Thymus (tissue), 14 donors: ENCODE measurements around the gene NADK. TPM values are rescaled to one million over a fixed set of nuclear protein-coding genes. Genes with fewer than 3 reads are reported as not detected.

Experiments
- DNase-seq, 9 donors: peaks; one replicate each; pipeline ENCODE4 v3.0.0-alpha.2; 2013; ENCODE audit warnings: low spot score in 9 of 9, low read depth in 6 of 9, missing footprints in 1 of 9
- H3K27ac ChIP-seq, 2 donors: one replicate each; pipeline ENCODE4 v1.5.1; 2013; ENCODE audit warnings: control low read depth in 1 of 2, low read depth in 1 of 2, low read length in 1 of 2, mild to moderate bottlenecking in 1 of 2, moderate library complexity in 1 of 2
- H3K27me3 ChIP-seq, 2 donors: one replicate each; pipeline ENCODE4 v1.5.1; 2013; ENCODE audit warnings: low read length in 1 of 2; ENCODE audit not compliant: control insufficient read depth in 2 of 2, insufficient read depth in 1 of 2
- H3K36me3 ChIP-seq, 2 donors: one replicate each; pipeline ENCODE4 v1.5.1; 2013; ENCODE audit warnings: low read length in 1 of 2, mild to moderate bottlenecking in 1 of 2, moderate library complexity in 1 of 2; ENCODE audit not compliant: control insufficient read depth in 2 of 2, insufficient read depth in 2 of 2
- H3K4me1 ChIP-seq, 2 donors: one replicate each; pipeline ENCODE4 v1.5.1; 2013; ENCODE audit warnings: low read length in 2 of 2; ENCODE audit not compliant: control insufficient read depth in 2 of 2, insufficient read depth in 2 of 2
- H3K4me3 ChIP-seq, 2 donors: one replicate each; pipeline ENCODE4 v1.5.1; 2013; ENCODE audit warnings: low read length in 2 of 2, control low read depth in 1 of 2, mild to moderate bottlenecking in 1 of 2
- H3K9me3 ChIP-seq, 2 donors: one replicate each; pipeline ENCODE4 v1.5.1; 2013; ENCODE audit warnings: low read length in 1 of 2, mild to moderate bottlenecking in 1 of 2; ENCODE audit not compliant: control insufficient read depth in 2 of 2, insufficient read depth in 1 of 2
- WGBS: extraction: QIAGEN DNeasy Blood & Tissue Kit; methylation state at CpG from one replicate; pipeline ENCODE4 v1.1.7; 2013; 5-methylcytosine and 5-hydroxymethylcytosine counted together
- long read RNA-seq, 10 donors: transcript quantifications; one replicate each; lab custom pipeline, GENCODE V29; 2026
- polyA plus RNA-seq: library from polyadenylated mRNA; stranded (reverse); fragments of 200-250 nt; gene quantifications from one replicate; pipeline ENCODE4 v1.2.3, GENCODE V29; 2013
- total RNA-seq: library from RNA; stranded (reverse); fragments of 120-200 nt; gene quantifications from one replicate; pipeline ENCODE4 v1.2.4, GENCODE V29; 2013
- donor health status: healthy.

NADK gene, protein sequence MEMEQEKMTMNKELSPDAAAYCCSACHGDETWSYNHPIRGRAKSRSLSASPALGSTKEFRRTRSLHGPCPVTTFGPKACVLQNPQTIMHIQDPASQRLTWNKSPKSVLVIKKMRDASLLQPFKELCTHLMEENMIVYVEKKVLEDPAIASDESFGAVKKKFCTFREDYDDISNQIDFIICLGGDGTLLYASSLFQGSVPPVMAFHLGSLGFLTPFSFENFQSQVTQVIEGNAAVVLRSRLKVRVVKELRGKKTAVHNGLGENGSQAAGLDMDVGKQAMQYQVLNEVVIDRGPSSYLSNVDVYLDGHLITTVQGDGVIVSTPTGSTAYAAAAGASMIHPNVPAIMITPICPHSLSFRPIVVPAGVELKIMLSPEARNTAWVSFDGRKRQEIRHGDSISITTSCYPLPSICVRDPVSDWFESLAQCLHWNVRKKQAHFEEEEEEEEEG
- total RNA-seq (25.0 TPM), polyA plus RNA-seq (60.0 TPM)
- long read RNA-seq, donor 1, partial matches to known transcripts, result 0 of 1 reads
- long read RNA-seq, donor 1, other reads (novel, unspliced or antisense), result 0 of 1 reads
- long read RNA-seq, donor 2, transcript NADK-201 (12 exons, 3,235 nt), result major isoform, 12 of 16 reads
- long read RNA-seq, donor 2, partial matches to known transcripts, result 0 of 16 reads
- long read RNA-seq, donor 2, other reads (novel, unspliced or antisense), result 0 of 16 reads
- long read RNA-seq, donor 3, transcript NADK-201 (12 exons, 3,235 nt), result major isoform, 10 of 13 reads
- long read RNA-seq, donor 3, partial matches to known transcripts, result 0 of 13 reads
- long read RNA-seq, donor 3, other reads (novel, unspliced or antisense), result 0 of 13 reads
- long read RNA-seq, donor 4, transcript NADK-201 (12 exons, 3,235 nt), result major isoform, 6 of 6 reads
- long read RNA-seq, donor 4, partial matches to known transcripts, result 0 of 6 reads
- long read RNA-seq, donor 4, other reads (novel, unspliced or antisense), result 0 of 6 reads
- long read RNA-seq, donor 5, transcript NADK-201 (12 exons, 3,235 nt), result major isoform, 7 of 11 reads
- long read RNA-seq, donor 5, partial matches to known transcripts, result 0 of 11 reads
- long read RNA-seq, donor 5, other reads (novel, unspliced or antisense), result 0 of 11 reads
- long read RNA-seq, donor 6, partial matches to known transcripts, result 0 of 4 reads
- long read RNA-seq, donor 6, other reads (novel, unspliced or antisense), result 0 of 4 reads
- long read RNA-seq, donor 7, partial matches to known transcripts, result 0 of 2 reads
- long read RNA-seq, donor 7, other reads (novel, unspliced or antisense), result 0 of 2 reads
- long read RNA-seq, donor 8, partial matches to known transcripts, result 0 of 5 reads
- long read RNA-seq, donor 8, other reads (novel, unspliced or antisense), result 0 of 5 reads
- long read RNA-seq, donor 9, partial matches to known transcripts, result 0 of 4 reads
- long read RNA-seq, donor 9, other reads (novel, unspliced or antisense), result 0 of 4 reads
- long read RNA-seq, donor 10, transcript NADK-201 (12 exons, 3,235 nt), result major isoform, 7 of 8 reads
- long read RNA-seq, donor 10, partial matches to known transcripts, result 0 of 8 reads
- long read RNA-seq, donor 10, other reads (novel, unspliced or antisense), result 0 of 8 reads

DNA sequence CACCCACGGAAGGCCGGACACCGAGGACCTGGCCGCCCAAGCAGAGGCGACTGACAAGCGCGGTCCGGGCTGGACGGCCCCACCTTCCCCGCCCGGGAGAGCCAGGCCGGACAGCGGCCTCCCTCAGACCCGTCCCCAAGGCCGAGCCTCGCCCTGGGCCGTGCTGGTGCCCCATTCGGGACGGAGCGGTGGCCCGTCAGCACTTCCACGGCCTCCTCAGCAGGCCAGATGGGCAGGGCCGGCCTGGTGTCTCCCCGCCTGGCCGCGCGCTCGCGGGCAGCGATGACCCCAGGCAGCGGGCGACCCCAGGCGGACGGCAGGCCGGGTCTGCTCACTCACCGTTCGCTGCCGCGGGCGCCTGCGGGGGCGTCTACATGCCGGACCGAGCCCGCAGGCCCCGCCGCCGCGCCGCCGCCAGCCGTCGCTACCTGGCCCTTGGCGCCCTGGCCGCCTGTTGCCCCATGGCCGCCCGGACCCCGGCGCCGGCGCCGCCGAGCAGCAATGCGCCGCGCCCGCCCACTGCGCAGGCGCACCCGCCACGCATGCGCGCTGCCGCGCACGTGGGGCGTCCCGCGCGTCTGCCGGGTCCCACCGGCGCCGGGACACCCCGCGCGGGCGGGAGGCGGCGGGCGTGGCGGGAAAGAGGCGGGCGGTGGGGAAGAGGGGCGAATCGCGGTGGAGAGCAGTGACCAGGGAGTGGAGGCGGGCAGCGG is at the start of gene NADK:
Gene NADK, minus strand, starts transcription at position 521 of the 713 bp plus-strand sequence. CDS start 13,064 bp downstream, outside the sequence.
- peak in 5 of 9 donors; percentile 56 to 78 (median 71) for DNase-seq
- Histone ChIP-seq H3K27ac (peak within 1 kb of the TSS; percentile 84 to 96), H3K27me3 (no peaks in the 10 kb centered on the region), H3K4me3 (peak within 1 kb of the TSS; percentile 62 to 80), H3K9me3 (no peaks in the 10 kb centered on the region), H3K36me3 (no peaks in the 10 kb centered on the region), H3K4me1 (peaks cover 53 to 68% of the 10 kb centered on the region in 2 donors)
- under 1% methylated on average over 99 of the region's 99 CpGs for WGBS

DNA sequence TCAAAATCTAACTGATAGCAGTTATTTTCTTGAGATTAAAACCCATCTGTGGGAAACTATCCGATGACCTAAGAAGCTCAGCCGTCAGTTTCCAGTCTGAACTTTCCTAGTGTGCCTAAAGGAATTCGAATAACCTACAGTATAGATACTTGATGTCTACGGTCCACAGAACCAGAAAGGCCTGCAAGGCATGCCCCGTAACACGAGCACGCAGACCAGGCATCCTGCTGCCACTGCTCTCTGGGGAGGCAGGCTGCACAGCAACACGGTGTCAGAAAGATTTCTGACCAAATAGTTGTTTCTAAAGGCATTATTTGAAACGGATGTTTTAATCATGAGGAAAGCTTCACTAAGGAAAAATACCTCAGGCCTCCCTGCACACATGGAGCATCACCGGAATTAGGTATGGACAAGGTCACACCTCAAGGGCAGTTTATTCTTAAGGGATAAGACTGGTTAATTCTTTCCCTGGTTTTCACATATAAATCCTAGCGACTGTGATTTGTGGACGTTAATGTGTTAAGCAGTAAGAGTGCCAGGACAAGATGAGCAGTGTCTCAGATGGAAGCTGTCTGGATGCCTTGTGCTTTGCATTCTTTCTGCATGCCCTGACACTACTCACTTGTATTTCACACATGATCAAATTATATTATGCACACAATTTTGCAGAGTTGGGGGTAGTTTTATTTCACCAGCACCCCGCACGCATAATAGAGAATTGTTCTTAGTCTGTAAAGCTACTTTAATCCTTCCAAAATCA is 49.0 kb upstream of the NADK start:
- no peaks in the 10 kb centered on the region for H3K27me3 ChIP-seq

DNA sequence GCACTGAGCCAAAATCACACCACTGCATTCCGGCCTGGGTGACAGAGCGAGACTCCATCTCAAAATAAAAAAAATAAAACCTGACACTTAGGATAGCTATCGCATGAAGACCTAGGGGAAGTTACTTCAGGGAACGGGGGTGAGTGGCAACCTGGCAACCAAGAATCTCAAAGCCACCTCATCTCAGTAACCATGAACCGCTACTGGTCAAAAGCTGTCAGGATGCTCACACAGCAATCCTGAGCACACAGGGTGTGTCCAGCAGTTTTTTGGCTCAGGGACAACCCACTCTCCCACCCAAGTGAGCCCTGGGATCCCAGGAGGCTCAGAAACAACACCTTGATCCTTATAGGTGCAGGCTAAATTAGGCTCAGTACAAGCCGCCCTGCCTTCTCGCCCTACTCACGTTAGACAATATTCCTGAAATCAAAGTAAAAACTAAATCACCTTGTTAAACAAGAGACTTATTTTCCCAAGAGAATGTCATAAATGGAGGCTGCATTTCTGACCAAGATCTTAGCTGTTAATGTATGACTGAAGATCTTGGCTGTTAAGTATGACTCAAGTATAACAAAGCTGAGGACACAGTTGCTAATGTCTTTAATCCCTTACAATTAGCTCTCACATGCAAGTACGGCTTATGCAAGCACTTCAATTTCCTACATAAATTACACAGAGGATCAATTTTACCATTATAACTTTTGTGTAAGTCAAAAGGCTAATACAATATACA is 48.3 kb upstream of the NADK start:
- DNase-seq, result no peak
- H3K36me3 ChIP-seq, result peaks cover 44 to 47% of the 10 kb centered on the region in 2 donors
- H3K4me3 ChIP-seq, result no peak overlapping the region
- peak overlapping the region in 1 of 2 donors; percentile 18 for H3K27ac ChIP-seq
- H3K27me3 ChIP-seq, result no peaks in the 10 kb centered on the region
- H3K9me3 ChIP-seq, result no peaks in the 10 kb centered on the region
- peaks cover 0 to 2% of the 10 kb centered on the region in 2 donors for H3K4me1 ChIP-seq
- WGBS, result 95% methylated on average over 9 of the region's 9 CpGs

More for the DNA sequence above, 49.0 kb upstream of the NADK start:
- H3K9me3 ChIP-seq, result no peaks in the 10 kb centered on the region
- no peak overlapping the region for H3K4me3 ChIP-seq
- peak overlapping the region in 1 of 2 donors; percentile 69 for H3K27ac ChIP-seq
- no peak for DNase-seq
- peaks cover 43 to 47% of the 10 kb centered on the region in 2 donors for H3K36me3 ChIP-seq
- 93% methylated on average over 14 of the region's 14 CpGs for WGBS
- peaks cover 0 to 2% of the 10 kb centered on the region in 2 donors for H3K4me1 ChIP-seq

DNA sequence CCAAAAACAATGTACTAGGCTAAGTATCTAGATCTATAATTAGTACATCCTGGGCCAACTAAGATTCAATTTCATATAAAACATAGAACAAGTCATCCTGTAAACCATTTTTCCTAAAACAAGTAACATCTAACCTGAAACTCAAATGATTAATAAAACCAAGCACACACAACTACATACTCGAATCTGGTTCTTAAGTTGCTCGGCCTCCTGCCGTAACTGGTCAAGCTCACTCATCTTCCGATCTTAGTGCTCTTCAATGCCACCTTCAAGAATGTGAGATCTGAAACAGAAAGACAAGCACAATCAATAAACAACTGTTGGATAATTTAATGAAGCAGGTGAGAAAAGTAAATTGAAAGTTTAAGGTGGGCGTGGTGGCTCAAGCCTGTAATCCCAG is 46.9 kb upstream of the NADK start:
- WGBS, result over 99% methylated on average over 5 of the region's 5 CpGs
- H3K36me3 ChIP-seq, result peaks cover 43 to 44% of the 10 kb centered on the region in 2 donors

DNA sequence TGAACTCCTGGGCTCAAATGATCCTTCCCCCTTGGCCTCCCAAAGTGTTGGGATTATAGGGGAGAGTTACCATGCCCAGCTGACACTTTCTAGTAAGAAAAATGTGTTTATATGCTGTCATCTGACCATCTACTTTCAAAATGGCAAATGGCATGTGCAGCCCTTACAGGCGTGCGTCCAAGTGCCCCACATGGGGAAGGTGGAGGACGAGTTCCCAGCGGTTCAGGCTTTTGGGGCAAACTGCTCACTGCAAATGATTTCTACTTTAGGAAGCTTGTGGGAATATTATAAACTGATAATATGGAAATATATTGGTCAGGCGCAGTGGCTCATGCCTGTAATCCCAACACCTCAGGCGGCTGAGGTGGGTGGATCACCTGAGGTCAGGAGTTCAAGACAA is 41.5 kb upstream of the NADK start:
- WGBS, result 97% methylated on average over 6 of the region's 6 CpGs
- H3K27me3 ChIP-seq, result no peaks in the 10 kb centered on the region
- no peak overlapping the region for H3K27ac ChIP-seq
- peaks cover 62 to 67% of the 10 kb centered on the region in 2 donors for H3K36me3 ChIP-seq
- no peaks in the 10 kb centered on the region for H3K9me3 ChIP-seq
- no peak overlapping the region for H3K4me3 ChIP-seq
- H3K4me1 ChIP-seq, result no peaks in the 10 kb centered on the region
- no peak for DNase-seq

More for the DNA sequence above, 46.9 kb upstream of the NADK start:
- no peak overlapping the region for H3K27ac ChIP-seq
- H3K27me3 ChIP-seq, result no peaks in the 10 kb centered on the region
- H3K4me3 ChIP-seq, result no peak overlapping the region
- no peaks in the 10 kb centered on the region for H3K9me3 ChIP-seq
- DNase-seq, result no peak
- H3K4me1 ChIP-seq, result peaks cover 0 to 2% of the 10 kb centered on the region in 2 donors

DNA sequence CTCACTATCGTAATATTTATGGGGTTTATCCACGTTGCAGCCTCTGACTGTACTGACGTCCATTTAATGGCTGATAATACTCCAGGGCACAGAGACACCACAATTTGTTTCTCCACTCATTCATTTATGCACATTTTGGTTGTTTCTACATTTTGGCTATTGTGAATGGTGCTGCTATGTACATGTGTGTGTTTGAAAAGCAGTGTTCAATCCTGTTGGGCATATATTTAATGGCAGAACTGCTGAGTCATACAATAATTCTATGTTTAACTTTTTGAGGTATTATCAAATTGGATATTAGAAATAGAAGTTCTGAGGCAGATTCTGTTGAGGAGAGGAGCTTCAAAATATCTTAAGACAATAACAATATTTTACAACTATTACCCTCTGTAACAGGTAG is 39.0 kb upstream of the NADK start:
- no peak for DNase-seq
- Histone ChIP-seq H3K27ac (no peak overlapping the region), H3K4me1 (no peaks in the 10 kb centered on the region), H3K27me3 (no peaks in the 10 kb centered on the region), H3K36me3 (peaks cover 69 to 73% of the 10 kb centered on the region in 2 donors), H3K4me3 (no peak overlapping the region), H3K9me3 (no peaks in the 10 kb centered on the region)
- WGBS, result over 99% methylated on average over 3 of the region's 3 CpGs

DNA sequence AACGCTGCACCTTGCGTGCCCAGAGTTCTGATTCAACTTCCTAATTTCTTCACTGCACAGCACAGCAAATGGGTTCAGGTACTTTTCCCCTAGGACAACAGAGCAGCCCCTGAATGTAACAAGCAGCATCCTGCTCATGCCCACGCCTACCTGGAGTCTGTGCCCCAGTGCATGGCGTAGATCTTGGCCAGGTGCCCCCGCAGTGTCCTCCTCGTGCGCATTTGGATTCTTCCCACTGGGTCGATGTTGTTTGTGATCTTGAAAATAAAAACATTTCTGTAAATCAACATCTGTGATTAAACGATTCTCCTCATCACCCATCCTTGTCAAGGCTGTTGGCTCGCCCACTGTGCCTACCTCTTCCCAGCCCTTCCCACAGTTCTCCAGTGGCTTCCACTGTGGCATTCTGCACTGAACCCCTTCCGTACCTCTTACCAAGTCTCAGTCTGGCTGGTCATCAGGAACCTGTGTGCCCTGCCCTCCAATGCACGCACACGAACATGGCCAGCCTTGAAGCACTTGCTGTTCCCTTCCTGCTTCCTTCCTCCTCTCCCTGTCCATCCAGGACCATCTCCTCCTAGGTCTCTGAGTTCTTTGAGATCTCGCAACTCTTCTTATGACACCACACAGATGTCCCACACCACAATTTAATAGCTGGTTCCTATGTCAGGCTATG is 37.5 kb upstream of the NADK start:
- Histone ChIP-seq H3K27me3 (no peaks in the 10 kb centered on the region), H3K4me3 (no peak overlapping the region), H3K27ac (no peak overlapping the region), H3K4me1 (no peaks in the 10 kb centered on the region), H3K9me3 (no peaks in the 10 kb centered on the region), H3K36me3 (peaks cover 66 to 68% of the 10 kb centered on the region in 2 donors)
- 99% methylated on average over 14 of the region's 14 CpGs for WGBS
- no peak for DNase-seq
